Measurements from ENCODE around the gene PRR15L. TPM values are rescaled to one million over a fixed set of nuclear protein-coding genes. Genes with fewer than 3 reads are reported as not detected.

The PRR15L gene
- total and polyA plus RNA-seq, 2 of the 8 experiments (the other 6 are each of a cell fraction or from before 2014, with no cell fraction given), result 0.26 to 1.1 TPM

DNA sequence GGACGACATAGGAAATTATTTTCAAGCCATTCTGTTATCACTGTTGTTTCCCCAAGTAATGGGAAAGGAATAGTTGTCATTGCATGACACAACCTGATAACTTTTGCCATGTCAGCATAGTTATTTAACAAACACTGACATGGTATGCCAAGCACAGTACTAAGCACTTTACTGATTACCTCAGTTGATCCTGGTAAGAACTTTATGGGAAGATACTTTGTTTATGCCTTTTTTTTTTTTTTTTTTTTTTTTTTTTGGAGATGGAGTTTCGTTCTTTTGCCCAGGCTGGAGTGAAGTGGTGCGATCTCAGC is 32.0 kb downstream of the PRR15L start:
- no peaks in the 10 kb centered on the region for H3K79me1 ChIP-seq (ENCODE audit: low read depth, low read length)
- POLR2A ChIA-PET (ENCODE audit: partially characterized antibody), result interaction anchor here (1.6 kb wide), 1 partner anchor 11 kb away, joined by 5 read pairs; no protein-coding TSS in a partner anchor
- H3K4me1 ChIP-seq (replicated peaks in 1 of 4; ENCODE audit: control insufficient read depth in 3 of 4, insufficient read depth in 4 of 4, low read length in 3 of 4), result no peaks in the 10 kb centered on the region
- H4K8ac ChIP-seq (ENCODE audit: extremely low read depth, insufficient read depth, low read length), result no peak overlapping the region
- no peak overlapping the region for H4K91ac ChIP-seq (replicated peaks; ENCODE audit: insufficient read length, low read length)
- H3K36me3 ChIP-seq (ENCODE audit: control insufficient read depth in 2 of 4, insufficient read depth in 4 of 4, low read length in 3 of 4), result peaks cover 3 to 22% (median 8%) of the 10 kb centered on the region in 4 experiments; a peak in 6 of 8 replicates
- no peak overlapping the region for H2BK12ac ChIP-seq (ENCODE audit: low read depth, low read length)
- H3K79me2 ChIP-seq (ENCODE audit: control insufficient read depth in 1 of 2, insufficient read depth in 2 of 2, low read length in 2 of 2), result no peaks in the 10 kb centered on the region
- no peak overlapping the region for H2AFZ ChIP-seq (ENCODE audit: low read length)
- no peak overlapping the region for H3K18ac ChIP-seq (ENCODE audit: extremely low read depth, low read length)
- H2BK5ac ChIP-seq (ENCODE audit: low read depth, low read length), result no peak overlapping the region
- H3K14ac ChIP-seq (ENCODE audit: insufficient read length), result no peak overlapping the region
- no peaks in the 10 kb centered on the region for H3K23me2 ChIP-seq (ENCODE audit: low read depth, low read length)
- CTCF ChIA-PET (ENCODE audit: partially characterized antibody), result interaction anchor here (0.6 to 13.8 kb wide), 7 partner anchors 9 to 304 kb away, joined by 3 to 154 read pairs (median 4); partner anchors contain the start of genes PNPO and PRR15L
- H4K5ac ChIP-seq (ENCODE audit: insufficient read length, low read depth, low read length), result no peak overlapping the region
- no peaks in the 10 kb centered on the region for H3K9me3 ChIP-seq (ENCODE audit: insufficient read depth in 2 of 2, low read depth in 1 of 2, low read length in 1 of 2)
- DNase-seq (ENCODE audit: low read depth in 1 of 2, low spot score in 2 of 2), result no peak
- no peak for FAIRE-seq
- H4K20me1 ChIP-seq (replicated peaks in 1 of 2; ENCODE audit: control insufficient read depth in 1 of 2, insufficient read depth in 2 of 2, low read length in 2 of 2), result peaks cover 0 to 4% of the 10 kb centered on the region in 2 experiments
- whole genome bisulfite sequencing, 2 experiments (ENCODE audit: extremely low coverage in 1 of 2, insufficient coverage in 1 of 2, insufficient read length in 1 of 2, insufficient replicate concordance in 2 of 2, low coverage in 1 of 2, low lambda C conversion rate in 2 of 2, missing lambda C conversion rate in 1 of 2), result 74% methylated on average over 1 of the region's 3 CpGs; no CpG with 5 or more reads in 1 of the 2 experiments
- no peak overlapping the region for H3K4me2 ChIP-seq (ENCODE audit: insufficient read depth in 1 of 2, low read depth in 2 of 2, low read length in 2 of 2)
- H3K27me3 ChIP-seq (replicated peaks in 1 of 4; ENCODE audit: control insufficient read depth in 3 of 4, extremely low read depth in 1 of 4, insufficient read depth in 3 of 4, low read length in 3 of 4), result no peaks in the 10 kb centered on the region
- H2BK20ac ChIP-seq (ENCODE audit: low read length), result no peak overlapping the region
- no peak overlapping the region for H3K9ac ChIP-seq (replicated peaks in 1 of 4; ENCODE audit: extremely low read depth in 1 of 4, low read depth in 3 of 4, low read length in 3 of 4)
- H2BK15ac ChIP-seq (ENCODE audit: low read length), result no peak overlapping the region
- H2AK5ac ChIP-seq (ENCODE audit: low read depth, low read length), result no peak overlapping the region
- H3K4me3 ChIP-seq (ENCODE audit: extremely low read depth in 1 of 4, insufficient read depth in 2 of 4, low read depth in 3 of 4, low read length in 4 of 4), result no peak overlapping the region
- no peak overlapping the region for H2BK120ac ChIP-seq (replicated peaks; ENCODE audit: low read depth, low read length)
- no peak overlapping the region for H3K23ac ChIP-seq (ENCODE audit: insufficient read length)
- no peak overlapping the region for H3K27ac ChIP-seq (ENCODE audit: low read depth, low read length)
- H3K4ac ChIP-seq (replicated peaks; ENCODE audit: insufficient read length, low read depth, low read length), result no peak overlapping the region
- H3K56ac ChIP-seq (replicated peaks; ENCODE audit: insufficient read length, low read depth, low read length), result no peak overlapping the region
- TF ChIP-seq TEAD4 (IDR thresholded peaks at IDR 0.05; ENCODE audit: low read depth, low read length) (no peak), TAF1 (IDR thresholded peaks at IDR 0.05; ENCODE audit: low read depth, low read length) (no peak), BRCA1 (IDR thresholded peaks at IDR 0.05; ENCODE audit: low read depth, low read length) (no peak), ATF2 (IDR thresholded peaks at IDR 0.05; ENCODE audit: low read length) (no peak), CBX5 (IDR thresholded peaks at IDR 0.05; ENCODE audit: low read depth, low read length) (no peak), POLR2AphosphoS5 (IDR thresholded peaks at IDR 0.05; ENCODE audit: low read depth, low read length) (no peak), SIRT6 (IDR thresholded peaks at IDR 0.05; ENCODE audit: low read length) (no peak), GTF2F1 (IDR thresholded peaks at IDR 0.05; ENCODE audit: borderline replicate concordance, low read depth, low read length) (no peak), HDAC2 (IDR thresholded peaks at IDR 0.05; ENCODE audit: borderline replicate concordance in 1 of 2, low read depth in 2 of 2, low read length in 2 of 2) (no peak), RNF2 (IDR thresholded peaks at IDR 0.05; ENCODE audit: borderline replicate concordance, low read depth, low read length, missing control alignments, poor library complexity, severe bottlenecking) (no peak), EP300 (IDR thresholded peaks at IDR 0.05; ENCODE audit: borderline replicate concordance in 1 of 2, low read depth in 2 of 2, low read length in 2 of 2) (no peak), SP1 (IDR thresholded peaks at IDR 0.05; ENCODE audit: low read depth, low read length) (no peak), TBP (IDR thresholded peaks at IDR 0.05; ENCODE audit: low read depth, low read length) (no peak)

Data from H1 (cell line).